ENCODE results near the gene RUNDC3A.

DNA sequence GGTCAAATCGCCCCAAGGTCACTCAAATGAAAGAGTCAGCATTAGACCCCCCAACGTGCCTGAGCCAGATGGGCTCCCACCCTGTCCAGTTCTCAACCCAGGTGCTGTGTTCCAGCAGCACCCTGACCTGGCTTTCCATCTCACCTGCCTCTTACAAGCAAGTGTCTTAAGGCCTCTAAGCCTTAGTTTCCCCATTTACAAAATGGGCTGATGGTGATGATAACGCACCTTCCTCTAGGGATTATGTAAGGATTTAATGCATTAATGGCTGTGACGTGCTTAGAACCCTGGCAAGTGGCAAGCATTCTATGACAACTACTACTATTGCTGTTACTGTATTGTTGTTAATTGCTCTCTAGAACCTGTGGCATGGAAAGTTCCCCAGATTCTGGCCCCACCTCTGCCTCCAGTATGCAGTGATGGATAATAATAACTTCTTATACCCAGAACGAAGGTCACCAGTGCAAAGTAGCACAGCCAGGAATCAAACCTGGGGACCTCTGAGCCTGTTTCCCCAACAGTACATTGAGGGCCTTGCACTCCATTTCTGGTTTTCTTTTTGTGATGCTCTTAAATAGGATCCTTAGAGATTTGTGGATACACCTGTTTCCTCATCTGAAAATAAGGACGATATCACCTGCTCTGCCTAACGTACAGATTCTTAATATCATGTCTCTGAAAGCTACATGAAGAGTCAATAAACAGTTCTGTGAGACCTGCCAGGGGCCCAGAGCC lies 19.5 kb downstream of the RUNDC3A start:
- no peak for TF ChIP-seq JUND (CRISPR knock-in tag; IDR thresholded peaks at IDR 0.05)
- TF ChIP-seq ESRRA (CRISPR knock-in tag; IDR thresholded peaks at IDR 0.05; ENCODE audit: low read depth): no peak
- TF ChIP-seq BHLHE40 (IDR thresholded peaks at IDR 0.05; ENCODE audit: low read length): no peak
- TF ChIP-seq, protein P1, sequence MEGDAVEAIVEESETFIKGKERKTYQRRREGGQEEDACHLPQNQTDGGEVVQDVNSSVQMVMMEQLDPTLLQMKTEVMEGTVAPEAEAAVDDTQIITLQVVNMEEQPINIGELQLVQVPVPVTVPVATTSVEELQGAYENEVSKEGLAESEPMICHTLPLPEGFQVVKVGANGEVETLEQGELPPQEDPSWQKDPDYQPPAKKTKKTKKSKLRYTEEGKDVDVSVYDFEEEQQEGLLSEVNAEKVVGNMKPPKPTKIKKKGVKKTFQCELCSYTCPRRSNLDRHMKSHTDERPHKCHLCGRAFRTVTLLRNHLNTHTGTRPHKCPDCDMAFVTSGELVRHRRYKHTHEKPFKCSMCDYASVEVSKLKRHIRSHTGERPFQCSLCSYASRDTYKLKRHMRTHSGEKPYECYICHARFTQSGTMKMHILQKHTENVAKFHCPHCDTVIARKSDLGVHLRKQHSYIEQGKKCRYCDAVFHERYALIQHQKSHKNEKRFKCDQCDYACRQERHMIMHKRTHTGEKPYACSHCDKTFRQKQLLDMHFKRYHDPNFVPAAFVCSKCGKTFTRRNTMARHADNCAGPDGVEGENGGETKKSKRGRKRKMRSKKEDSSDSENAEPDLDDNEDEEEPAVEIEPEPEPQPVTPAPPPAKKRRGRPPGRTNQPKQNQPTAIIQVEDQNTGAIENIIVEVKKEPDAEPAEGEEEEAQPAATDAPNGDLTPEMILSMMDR (CRISPR knock-in tag; IDR thresholded peaks at IDR 0.05): no peak
- TF ChIP-seq, protein P2, sequence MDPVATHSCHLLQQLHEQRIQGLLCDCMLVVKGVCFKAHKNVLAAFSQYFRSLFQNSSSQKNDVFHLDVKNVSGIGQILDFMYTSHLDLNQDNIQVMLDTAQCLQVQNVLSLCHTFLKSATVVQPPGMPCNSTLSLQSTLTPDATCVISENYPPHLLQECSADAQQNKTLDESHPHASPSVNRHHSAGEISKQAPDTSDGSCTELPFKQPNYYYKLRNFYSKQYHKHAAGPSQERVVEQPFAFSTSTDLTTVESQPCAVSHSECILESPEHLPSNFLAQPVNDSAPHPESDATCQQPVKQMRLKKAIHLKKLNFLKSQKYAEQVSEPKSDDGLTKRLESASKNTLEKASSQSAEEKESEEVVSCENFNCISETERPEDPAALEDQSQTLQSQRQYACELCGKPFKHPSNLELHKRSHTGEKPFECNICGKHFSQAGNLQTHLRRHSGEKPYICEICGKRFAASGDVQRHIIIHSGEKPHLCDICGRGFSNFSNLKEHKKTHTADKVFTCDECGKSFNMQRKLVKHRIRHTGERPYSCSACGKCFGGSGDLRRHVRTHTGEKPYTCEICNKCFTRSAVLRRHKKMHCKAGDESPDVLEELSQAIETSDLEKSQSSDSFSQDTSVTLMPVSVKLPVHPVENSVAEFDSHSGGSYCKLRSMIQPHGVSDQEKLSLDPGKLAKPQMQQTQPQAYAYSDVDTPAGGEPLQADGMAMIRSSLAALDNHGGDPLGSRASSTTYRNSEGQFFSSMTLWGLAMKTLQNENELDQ (CRISPR knock-in tag; IDR thresholded peaks at IDR 0.05; ENCODE audit: borderline replicate concordance): no peak; the same call in 1 of the 2 replicates
- no peak for TF ChIP-seq MIER3 (CRISPR knock-in tag; IDR thresholded peaks at IDR 0.05; ENCODE audit: borderline replicate concordance)
- TF ChIP-seq, protein P3, sequence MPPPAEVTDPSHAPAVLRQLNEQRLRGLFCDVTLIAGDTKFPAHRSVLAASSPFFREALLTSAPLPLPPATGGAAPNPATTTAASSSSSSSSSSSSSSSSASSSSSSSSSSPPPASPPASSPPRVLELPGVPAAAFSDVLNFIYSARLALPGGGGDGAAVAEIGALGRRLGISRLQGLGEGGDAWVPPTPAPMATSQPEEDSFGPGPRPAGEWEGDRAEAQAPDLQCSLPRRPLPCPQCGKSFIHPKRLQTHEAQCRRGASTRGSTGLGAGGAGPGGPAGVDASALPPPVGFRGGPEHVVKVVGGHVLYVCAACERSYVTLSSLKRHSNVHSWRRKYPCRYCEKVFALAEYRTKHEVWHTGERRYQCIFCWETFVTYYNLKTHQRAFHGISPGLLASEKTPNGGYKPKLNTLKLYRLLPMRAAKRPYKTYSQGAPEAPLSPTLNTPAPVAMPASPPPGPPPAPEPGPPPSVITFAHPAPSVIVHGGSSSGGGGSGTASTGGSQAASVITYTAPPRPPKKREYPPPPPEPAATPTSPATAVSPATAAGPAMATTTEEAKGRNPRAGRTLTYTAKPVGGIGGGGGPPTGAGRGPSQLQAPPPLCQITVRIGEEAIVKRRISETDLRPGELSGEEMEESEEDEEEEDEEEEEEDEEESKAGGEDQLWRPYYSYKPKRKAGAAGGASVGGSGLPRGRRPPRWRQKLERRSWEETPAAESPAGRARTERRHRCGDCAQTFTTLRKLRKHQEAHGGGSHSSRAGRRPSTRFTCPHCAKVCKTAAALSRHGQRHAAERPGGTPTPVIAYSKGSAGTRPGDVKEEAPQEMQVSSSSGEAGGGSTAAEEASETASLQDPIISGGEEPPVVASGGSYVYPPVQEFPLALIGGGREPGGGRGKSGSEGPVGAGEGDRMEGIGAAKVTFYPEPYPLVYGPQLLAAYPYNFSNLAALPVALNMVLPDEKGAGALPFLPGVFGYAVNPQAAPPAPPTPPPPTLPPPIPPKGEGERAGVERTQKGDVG (CRISPR knock-in tag; IDR thresholded peaks at IDR 0.05; ENCODE audit: borderline replicate concordance): no peak
- no peak for TF ChIP-seq PAWR (CRISPR knock-in tag; IDR thresholded peaks at IDR 0.05; ENCODE audit: borderline replicate concordance)
- no peak for TF ChIP-seq EP300 (IDR thresholded peaks at IDR 0.05; ENCODE audit: low read depth in 2 of 2, low read length in 2 of 2)
- no peak for TF ChIP-seq EP300 (CRISPR knock-in tag; IDR thresholded peaks at IDR 0.05; ENCODE audit: borderline replicate concordance)
- TF ChIP-seq MXI1 (IDR thresholded peaks at IDR 0.05; ENCODE audit: borderline replicate concordance, low read depth, low read length): no peak
- TF ChIP-seq SNRNP70 (IDR thresholded peaks at IDR 0.05; ENCODE audit: low read depth, low read length): no peak
- no peak for TF ChIP-seq ZBTB21 (CRISPR knock-in tag; IDR thresholded peaks at IDR 0.05)
- TF ChIP-seq, protein P4, sequence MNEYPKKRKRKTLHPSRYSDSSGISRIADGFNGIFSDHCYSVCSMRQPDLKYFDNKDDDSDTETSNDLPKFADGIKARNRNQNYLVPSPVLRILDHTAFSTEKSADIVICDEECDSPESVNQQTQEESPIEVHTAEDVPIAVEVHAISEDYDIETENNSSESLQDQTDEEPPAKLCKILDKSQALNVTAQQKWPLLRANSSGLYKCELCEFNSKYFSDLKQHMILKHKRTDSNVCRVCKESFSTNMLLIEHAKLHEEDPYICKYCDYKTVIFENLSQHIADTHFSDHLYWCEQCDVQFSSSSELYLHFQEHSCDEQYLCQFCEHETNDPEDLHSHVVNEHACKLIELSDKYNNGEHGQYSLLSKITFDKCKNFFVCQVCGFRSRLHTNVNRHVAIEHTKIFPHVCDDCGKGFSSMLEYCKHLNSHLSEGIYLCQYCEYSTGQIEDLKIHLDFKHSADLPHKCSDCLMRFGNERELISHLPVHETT (CRISPR knock-in tag; conservative IDR thresholded peaks at IDR 0.05): no peak
- no peak for TF ChIP-seq SP140L (CRISPR knock-in tag; IDR thresholded peaks at IDR 0.05; ENCODE audit: borderline replicate concordance)
